B cell (primary cell): ENCODE measurements around the gene THRB. TPM values are rescaled to one million over a fixed set of nuclear protein-coding genes. Genes with fewer than 3 reads are reported as not detected.

ENCODE experiments used
- ATAC-seq: fragments of 200-7000 bp; cut with Tn5 transposase; one replicate; pipeline ENCODE4 v1.10.0; 2021; ENCODE audit warnings: low read depth, mild to moderate bottlenecking, moderate number of reproducible peaks, moderate library complexity
- CTCF ChIA-PET: fragments of 350-600 bp; sonication (Branson Sonifier 250); formaldehyde crosslinking; loops from one replicate; lab custom pipeline; 2021; ENCODE audit warnings: antibody characterized with exemption, inconsistent platforms; lab: Charles Lee
- POLR2A ChIA-PET: fragments of 350-600 bp; sonication (Branson Sonifier 250); formaldehyde crosslinking; loops from one replicate; lab custom pipeline; 2021; ENCODE audit warnings: antibody characterized with exemption; lab: Charles Lee
- DNase-seq: peaks from one replicate; pipeline ENCODE4 v3.0.0; 2013
- H2AFZ ChIP-seq: 2 replicates; pipeline ENCODE4 v1.6.1; 2012; ENCODE audit warnings: mild to moderate bottlenecking, low read depth, low read length; ENCODE audit not compliant: insufficient read depth, poor library complexity, severe bottlenecking
- H3K27ac ChIP-seq, 2 donors: 1 replicate in 1 of 2; 2 replicates in 1 of 2; pipeline ENCODE4 v1.5.1; 2012 to 2013; ENCODE audit warnings: low read length in 2 of 2, mild to moderate bottlenecking in 2 of 2, moderate library complexity in 1 of 2
- H3K27me3 ChIP-seq, 4 experiments: fragments of 200-600 bp in 1 of 4; sonication (generic) in 1 of 4; replicated peaks in 1 of 4; 1 replicate in 2 of 4; 2 replicates in 2 of 4; pipeline versions ENCODE4 v1.6.1 to v1.7.0; 2013 to 2016; ENCODE audit warnings: low read length in 3 of 4, mild to moderate bottlenecking in 2 of 4, mixed read lengths in 1 of 4, moderate library complexity in 1 of 4; ENCODE audit not compliant: insufficient read depth in 4 of 4, control insufficient read depth in 3 of 4; ENCODE audit errors: control extremely low read depth in 1 of 4
- H3K36me3 ChIP-seq, 2 experiments: replicated peaks in 1 of 2; 1 replicate in 1 of 2; 2 replicates in 1 of 2; pipeline versions ENCODE4 v1.6.1 to v1.7.1; 2013; ENCODE audit warnings: low read length in 1 of 2; ENCODE audit not compliant: insufficient read depth in 2 of 2, control insufficient read depth in 1 of 2; ENCODE audit errors: control extremely low read depth in 1 of 2, extremely low read depth in 1 of 2
- H3K4me1 ChIP-seq, 2 donors: fragments of 200-600 bp in 1 of 2; sonication (generic) in 1 of 2; 1 replicate in 1 of 2; 2 replicates in 1 of 2; pipeline versions ENCODE4 v1.5.1 to v1.6.1; 2013 to 2017; ENCODE audit warnings: low read length in 2 of 2; ENCODE audit not compliant: control insufficient read depth in 2 of 2, insufficient read depth in 2 of 2
- H3K4me2 ChIP-seq: replicated peaks from 2 replicates; pipeline ENCODE3; 2012; ENCODE audit warnings: mild to moderate bottlenecking, low read depth, low read length; ENCODE audit not compliant: poor library complexity, severe bottlenecking
- H3K4me3 ChIP-seq, 5 experiments: fragments of 200-600 bp in 1 of 5; sonication (generic) in 1 of 5; 1 replicate in 3 of 5; 2 replicates in 2 of 5; pipeline versions ENCODE4 v1.5.1 to v1.7.0; 2011 to 2016; ENCODE audit warnings: low read length in 4 of 5, mild to moderate bottlenecking in 4 of 5, low read depth in 2 of 5, control low read depth in 1 of 5, moderate library complexity in 1 of 5; ENCODE audit not compliant: insufficient read depth in 1 of 5; ENCODE audit errors: control extremely low read depth in 1 of 5, extremely low read depth in 1 of 5
- H3K79me2 ChIP-seq: fragments of 200-600 bp; sonication (generic); one replicate; pipeline ENCODE4 v1.6.0; 2016; ENCODE audit warnings: low read length; ENCODE audit not compliant: control insufficient read depth, insufficient read depth
- H3K9ac ChIP-seq: fragments of 200-600 bp; sonication (generic); 2 replicates; pipeline ENCODE4 v1.6.1; 2017; ENCODE audit warnings: mild to moderate bottlenecking, low read length, moderate library complexity
- H3K9me3 ChIP-seq, 3 donors: one replicate each; pipeline versions ENCODE4 v1.6.1 to v1.7.1; 2013; ENCODE audit warnings: low read length in 2 of 3; ENCODE audit not compliant: control insufficient read depth in 2 of 3, insufficient read depth in 1 of 3; ENCODE audit errors: control extremely low read depth in 1 of 3
- H4K20me1 ChIP-seq: 2 replicates; pipeline ENCODE4 v1.6.0; 2012; ENCODE audit warnings: mild to moderate bottlenecking, low read length; ENCODE audit not compliant: insufficient read depth, control insufficient read depth, poor library complexity, severe bottlenecking
- H3K27ac Mint-ChIP-seq: one replicate; pipeline ENCODE4 v1.8.0; 2021; ENCODE audit warnings: mixed read lengths
- H3K27me3 Mint-ChIP-seq: one replicate; pipeline ENCODE4 v1.8.0; 2021; ENCODE audit warnings: mixed read lengths
- H3K4me1 Mint-ChIP-seq: one replicate; pipeline ENCODE4 v1.8.0; 2021; ENCODE audit warnings: mixed read lengths
- H3K4me3 Mint-ChIP-seq: one replicate; pipeline ENCODE4 v1.8.0; 2021; ENCODE audit warnings: mixed read lengths
- H3K9me3 Mint-ChIP-seq: one replicate; pipeline ENCODE4 v1.8.0; 2022; ENCODE audit warnings: mixed read lengths; ENCODE audit not compliant: insufficient read depth
- EZH2 ChIP-seq: IDR thresholded peaks from 2 replicates; pipeline ENCODE4 v1.6.1; 2012; ENCODE audit warnings: borderline replicate concordance, low read depth, mild to moderate bottlenecking, moderate library complexity, low read length; ENCODE audit not compliant: insufficient read depth, poor library complexity, severe bottlenecking
- WGBS: methylation state at CpG from one replicate; pipeline ENCODE4 v1.1.5; 2013; ENCODE audit warnings: missing lambda C conversion rate; ENCODE audit not compliant: insufficient coverage; 5-methylcytosine and 5-hydroxymethylcytosine counted together
- intact Hi-C: fragments of 100-400 bp; cut with micrococcal nuclease; formaldehyde crosslinking; loops from one replicate; pipeline ENCODE4 v1.10.0; 2022
- polyA plus RNA-seq: library from polyadenylated mRNA; depleted of rRNA; stranded (reverse); fragments of >200 nt; gene quantifications from 2 replicates; pipeline ENCODE4 v1.2.3, GENCODE V29; 2012
- total RNA-seq, 2 donors: library from RNA; stranded (reverse); fragments of 120-200 nt in 1 of 2; gene quantifications; 1 replicate in 1 of 2; 2 replicates in 1 of 2; pipeline versions ENCODE4 v1.2.3 to v1.2.4, GENCODE V29; 2013 to 2022
- TF ChIP-seq, protein P1 (sequence below): fragments of 200-600 bp; IDR thresholded peaks from one replicate; pipeline ENCODE4 v1.8.0; 2022; ENCODE audit warnings: antibody characterized with exemption, mild to moderate bottlenecking

Gene THRB
- total and polyA plus RNA-seq, 2 donors (not counting 1 experiment from before 2014, with no cell fraction given): 0.86 to 1.8 TPM

GRCh38 chr3:24357635-24358034 lies 137.0 kb downstream of the THRB start:
- no peak overlapping the region for H3K4me3 Mint-ChIP-seq

DNA sequence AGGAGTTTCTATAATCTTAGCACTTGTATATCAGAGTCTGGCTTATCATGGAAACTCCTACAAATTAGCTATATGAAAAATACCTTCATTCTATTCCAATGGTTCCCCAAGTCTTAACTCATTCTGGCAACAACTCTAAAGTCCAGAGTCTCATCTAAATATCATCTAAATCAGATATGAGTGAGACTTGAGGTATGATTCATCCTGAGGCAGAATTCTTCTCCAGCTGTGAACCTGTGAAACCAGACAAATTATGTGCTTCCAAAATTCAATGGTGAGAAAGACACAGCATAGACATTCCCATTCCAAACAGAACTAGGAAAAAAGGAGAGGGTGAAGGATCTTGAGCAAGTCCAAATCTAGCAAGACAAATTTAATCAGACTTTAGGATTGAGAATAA lies 138.8 kb downstream of the THRB start:
- ChIA-PET POLR2A (no interaction called here), CTCF (no interaction called here)
- H3K9ac ChIP-seq: no peak overlapping the region
- H3K79me2 ChIP-seq: no peaks in the 10 kb centered on the region
- DNase-seq: no peak
- Mint-ChIP-seq H3K9me3 (no peaks in the 10 kb centered on the region), H3K4me3 (no peak overlapping the region), H3K27ac (no peak overlapping the region), H3K4me1 (no peaks in the 10 kb centered on the region), H3K27me3 (peaks cover 3% of the 10 kb centered on the region)
- ATAC-seq: no peak
- no peaks in the 10 kb centered on the region for H3K36me3 ChIP-seq
- H3K4me3 ChIP-seq: no peak overlapping the region
- no peaks in the 10 kb centered on the region for H3K27me3 ChIP-seq
- no peaks in the 10 kb centered on the region for H3K9me3 ChIP-seq
- H3K4me2 ChIP-seq: no peak overlapping the region
- no peak overlapping the region for H2AFZ ChIP-seq
- H3K27ac ChIP-seq: no peak overlapping the region
- TF ChIP-seq, protein P1, sequence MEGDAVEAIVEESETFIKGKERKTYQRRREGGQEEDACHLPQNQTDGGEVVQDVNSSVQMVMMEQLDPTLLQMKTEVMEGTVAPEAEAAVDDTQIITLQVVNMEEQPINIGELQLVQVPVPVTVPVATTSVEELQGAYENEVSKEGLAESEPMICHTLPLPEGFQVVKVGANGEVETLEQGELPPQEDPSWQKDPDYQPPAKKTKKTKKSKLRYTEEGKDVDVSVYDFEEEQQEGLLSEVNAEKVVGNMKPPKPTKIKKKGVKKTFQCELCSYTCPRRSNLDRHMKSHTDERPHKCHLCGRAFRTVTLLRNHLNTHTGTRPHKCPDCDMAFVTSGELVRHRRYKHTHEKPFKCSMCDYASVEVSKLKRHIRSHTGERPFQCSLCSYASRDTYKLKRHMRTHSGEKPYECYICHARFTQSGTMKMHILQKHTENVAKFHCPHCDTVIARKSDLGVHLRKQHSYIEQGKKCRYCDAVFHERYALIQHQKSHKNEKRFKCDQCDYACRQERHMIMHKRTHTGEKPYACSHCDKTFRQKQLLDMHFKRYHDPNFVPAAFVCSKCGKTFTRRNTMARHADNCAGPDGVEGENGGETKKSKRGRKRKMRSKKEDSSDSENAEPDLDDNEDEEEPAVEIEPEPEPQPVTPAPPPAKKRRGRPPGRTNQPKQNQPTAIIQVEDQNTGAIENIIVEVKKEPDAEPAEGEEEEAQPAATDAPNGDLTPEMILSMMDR: no peak
- no peak for TF ChIP-seq EZH2
- no peaks in the 10 kb centered on the region for H3K4me1 ChIP-seq
- H4K20me1 ChIP-seq: no peaks in the 10 kb centered on the region
- intact Hi-C loops: loop anchor here (10.0 kb wide), 1 partner anchor 1541 kb away; no protein-coding TSS in a partner anchor

More at GRCh38 chr3:24357635-24358034, 137.0 kb downstream of the THRB start:
- H3K27ac ChIP-seq: no peak overlapping the region
- TF ChIP-seq, protein P1: no peak
- TF ChIP-seq EZH2: no peak
- H4K20me1 ChIP-seq: no peaks in the 10 kb centered on the region
- no peaks in the 10 kb centered on the region for H3K36me3 ChIP-seq
- no peak for ATAC-seq
- H3K4me3 ChIP-seq: no peak overlapping the region
- Mint-ChIP-seq H3K27me3 (peaks cover 3% of the 10 kb centered on the region), H3K27ac (no peak overlapping the region), H3K4me1 (no peaks in the 10 kb centered on the region), H3K9me3 (no peaks in the 10 kb centered on the region)
- WGBS: no CpG with 5 or more reads among the region's 6 CpGs
- no peak overlapping the region for H3K4me2 ChIP-seq
- H3K9me3 ChIP-seq: no peaks in the 10 kb centered on the region
- no peaks in the 10 kb centered on the region for H3K27me3 ChIP-seq
- H2AFZ ChIP-seq: no peak overlapping the region
- no peak overlapping the region for H3K9ac ChIP-seq
- no peak for DNase-seq
- ChIA-PET POLR2A (no interaction called here), CTCF (no interaction called here)
- H3K79me2 ChIP-seq: no peaks in the 10 kb centered on the region
- intact Hi-C loops: loop anchor here (10.0 kb wide), 1 partner anchor 1543 kb away; no protein-coding TSS in a partner anchor
- no peaks in the 10 kb centered on the region for H3K4me1 ChIP-seq
